OCI-LY3 (cell line): ENCODE measurements around the gene CNMD.

Source experiments
- EZH2phosphoT487 ChIP-seq: fragments of 200-600 bp; shearing (Covaris generic); IDR thresholded peaks from 2 replicates; pipeline ENCODE4 v1.6.1; 2018; ENCODE audit warnings: antibody characterized with exemption, mixed run types, low read depth
- TF ChIP-seq, protein P1 (sequence below): fragments of 200-600, 300-600 bp; sonication (generic); IDR thresholded peaks from 2 replicates; pipeline ENCODE4 v1.5.1; 2014; ENCODE audit warnings: antibody characterized with exemption, low read length, low read depth

DNA sequence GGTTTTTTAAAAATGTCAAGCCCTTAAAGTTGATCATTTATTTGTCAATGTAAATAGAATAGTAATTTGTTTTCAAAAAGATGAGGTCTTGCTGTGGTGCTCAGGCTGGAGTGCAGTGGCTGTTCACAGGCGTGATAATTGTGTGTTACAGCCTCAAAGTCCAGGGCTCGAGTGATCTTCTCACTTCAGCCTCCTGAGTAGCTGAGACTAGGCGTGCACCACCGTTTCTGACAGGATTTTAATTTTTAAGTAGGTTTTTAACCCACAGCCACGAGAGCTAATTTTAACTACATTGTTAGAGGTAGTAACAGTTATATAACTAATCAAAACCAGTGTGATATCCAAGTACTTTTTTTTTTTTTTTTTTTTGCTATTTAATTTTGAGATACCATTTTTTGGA is 43.1 kb downstream of the CNMD start:
- TF ChIP-seq, protein P1, sequence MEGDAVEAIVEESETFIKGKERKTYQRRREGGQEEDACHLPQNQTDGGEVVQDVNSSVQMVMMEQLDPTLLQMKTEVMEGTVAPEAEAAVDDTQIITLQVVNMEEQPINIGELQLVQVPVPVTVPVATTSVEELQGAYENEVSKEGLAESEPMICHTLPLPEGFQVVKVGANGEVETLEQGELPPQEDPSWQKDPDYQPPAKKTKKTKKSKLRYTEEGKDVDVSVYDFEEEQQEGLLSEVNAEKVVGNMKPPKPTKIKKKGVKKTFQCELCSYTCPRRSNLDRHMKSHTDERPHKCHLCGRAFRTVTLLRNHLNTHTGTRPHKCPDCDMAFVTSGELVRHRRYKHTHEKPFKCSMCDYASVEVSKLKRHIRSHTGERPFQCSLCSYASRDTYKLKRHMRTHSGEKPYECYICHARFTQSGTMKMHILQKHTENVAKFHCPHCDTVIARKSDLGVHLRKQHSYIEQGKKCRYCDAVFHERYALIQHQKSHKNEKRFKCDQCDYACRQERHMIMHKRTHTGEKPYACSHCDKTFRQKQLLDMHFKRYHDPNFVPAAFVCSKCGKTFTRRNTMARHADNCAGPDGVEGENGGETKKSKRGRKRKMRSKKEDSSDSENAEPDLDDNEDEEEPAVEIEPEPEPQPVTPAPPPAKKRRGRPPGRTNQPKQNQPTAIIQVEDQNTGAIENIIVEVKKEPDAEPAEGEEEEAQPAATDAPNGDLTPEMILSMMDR = no peak
- no peak for TF ChIP-seq EZH2phosphoT487
